Measurements from ENCODE around the gene OCA2.

DNA sequence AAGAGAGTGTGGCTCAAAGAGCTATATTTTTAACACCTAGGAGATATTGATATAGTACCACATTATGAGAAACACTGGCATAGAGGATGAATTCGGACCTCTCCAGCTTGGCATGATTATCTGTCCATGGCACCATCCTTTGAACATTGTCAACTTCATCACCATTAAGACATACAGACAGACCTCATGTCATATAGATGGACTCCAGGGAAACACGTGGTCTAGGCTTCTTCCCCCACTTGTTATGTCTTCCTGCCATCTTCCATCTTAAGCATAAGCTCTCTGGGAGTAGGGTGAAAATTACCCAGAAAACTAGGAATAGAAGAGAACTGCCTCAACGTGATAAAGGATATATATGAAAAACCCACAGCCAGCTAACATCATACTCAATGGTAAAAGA, 51.8 kb downstream of the OCA2 start:
- no peak for TF ChIP-seq CTCF (IDR thresholded peaks at IDR 0.05)
- no peak for TF ChIP-seq POLR2A (IDR thresholded peaks at IDR 0.05)
- no peak for TF ChIP-seq POLR2AphosphoS5 (IDR thresholded peaks at IDR 0.05)
- no peak for TF ChIP-seq EP300 (IDR thresholded peaks at IDR 0.05)
